ENCODE results near the gene APBB2.

APBB2 gene

DNA sequence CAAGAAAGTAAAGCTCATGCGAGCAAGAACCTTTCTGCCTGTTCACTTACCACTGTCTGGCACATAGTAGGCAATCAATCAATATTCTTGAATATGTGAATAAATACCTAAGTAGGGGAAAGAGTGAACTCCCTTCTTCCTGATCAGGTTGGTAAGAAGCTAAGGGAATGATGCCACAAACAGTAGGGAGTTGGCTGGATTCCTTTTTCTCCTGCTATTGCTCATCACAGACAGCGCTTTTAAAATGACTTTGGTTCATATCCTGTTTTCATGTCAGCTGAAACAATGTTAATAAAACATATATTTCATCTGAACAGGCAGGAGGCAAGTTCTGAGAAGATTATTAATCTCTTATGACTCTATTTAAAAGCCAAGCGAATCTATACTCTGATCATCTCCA lies 365.4 kb downstream of the APBB2 start:
- no peak for DNase-seq (ENCODE audit: low read depth)

DNA sequence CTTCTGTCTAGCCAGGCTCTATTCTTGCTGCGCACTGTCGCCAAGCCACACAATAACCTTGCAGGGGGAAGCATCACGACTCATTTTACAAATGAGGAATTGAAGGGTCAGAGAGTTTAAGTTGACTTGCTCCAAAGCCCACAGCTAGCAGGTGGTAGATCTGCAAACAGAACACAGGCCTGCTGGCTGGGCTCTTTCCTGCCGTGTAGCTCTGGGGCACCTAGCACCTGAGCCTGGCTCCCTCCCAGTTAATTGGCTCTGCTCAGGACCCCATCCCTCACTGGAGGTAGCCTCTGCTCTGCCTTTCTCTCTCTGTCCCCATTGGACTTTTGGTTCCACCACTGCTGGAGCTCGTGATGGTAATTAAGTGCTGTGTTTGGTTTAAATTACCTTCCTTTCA lies 366.1 kb downstream of the APBB2 start:
- DNase-seq (ENCODE audit: low read depth) = no peak

DNA sequence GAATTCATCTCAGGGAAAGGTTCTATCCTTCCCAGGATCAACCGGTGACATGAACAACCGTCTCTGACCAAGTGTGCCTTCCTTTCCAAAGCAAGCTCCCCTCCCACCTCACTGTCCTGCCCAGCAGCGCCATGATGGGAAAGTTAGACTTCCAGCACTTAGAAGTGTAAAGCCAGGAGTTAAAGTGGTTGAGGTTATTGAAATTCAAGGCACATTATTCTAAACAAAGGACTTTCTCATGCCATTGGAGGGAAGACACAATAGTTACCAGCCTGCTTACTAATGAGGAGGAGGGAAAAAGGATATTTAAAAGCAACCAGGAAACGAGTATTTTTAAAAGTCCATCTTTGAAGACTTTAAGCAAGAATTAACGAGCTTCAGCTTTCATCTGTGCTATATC lies 367.8 kb downstream of the APBB2 start:
- DNase-seq (ENCODE audit: low read depth) = no peak

DNA sequence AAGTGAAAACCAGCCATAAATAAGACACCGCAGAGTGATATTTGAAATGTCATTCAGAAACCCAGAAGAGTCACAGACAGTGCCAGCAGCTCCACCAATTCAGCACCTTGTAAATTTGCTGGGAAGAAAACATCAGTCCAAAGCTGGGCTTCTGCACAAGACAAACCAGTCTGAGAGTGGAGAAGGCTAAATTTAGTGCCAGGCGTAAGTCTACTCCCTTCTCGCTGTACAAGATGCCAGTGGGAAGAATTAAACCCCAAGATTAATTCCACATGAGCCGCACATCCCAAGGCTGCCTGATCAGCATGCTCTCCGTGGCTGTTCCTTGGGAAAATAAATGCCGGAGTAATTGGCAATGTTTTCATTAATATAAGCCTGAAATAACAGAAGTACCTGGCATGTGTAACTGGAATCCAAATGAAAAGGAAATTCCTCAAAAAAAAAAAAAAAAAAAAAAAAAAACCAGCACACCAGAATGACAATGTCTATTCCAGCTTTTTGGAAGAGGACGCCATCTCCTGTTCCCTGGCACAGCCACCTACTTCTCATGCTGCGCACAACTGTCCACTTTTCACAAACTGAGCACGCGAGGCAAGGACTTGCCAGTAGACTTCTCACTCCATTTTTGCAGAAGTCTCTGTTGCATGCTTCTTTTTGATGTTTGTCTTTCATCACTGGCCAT lies 369.0 kb downstream of the APBB2 start:
- DNase-seq (ENCODE audit: low read depth) = no peak

DNA sequence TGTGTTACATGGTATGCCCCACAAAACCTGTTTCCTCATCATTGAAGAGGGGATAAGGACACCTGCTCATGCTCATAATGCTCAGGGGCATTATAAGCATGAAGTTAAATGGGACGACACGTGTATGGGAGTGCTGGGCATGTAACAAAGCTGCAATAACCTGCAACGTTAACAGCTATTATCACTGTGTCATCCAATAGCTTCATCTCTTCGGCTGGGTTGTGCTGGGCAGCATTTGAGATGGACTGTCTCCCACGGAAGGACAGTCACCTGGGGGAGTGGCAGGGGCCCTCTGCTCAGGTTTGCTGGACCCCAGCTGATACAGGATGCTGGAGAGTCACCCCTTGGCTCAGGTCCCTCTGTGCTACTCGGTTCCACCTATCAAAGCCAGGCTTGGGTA lies 370.1 kb downstream of the APBB2 start:
- no peak for DNase-seq (ENCODE audit: low read depth)

DNA sequence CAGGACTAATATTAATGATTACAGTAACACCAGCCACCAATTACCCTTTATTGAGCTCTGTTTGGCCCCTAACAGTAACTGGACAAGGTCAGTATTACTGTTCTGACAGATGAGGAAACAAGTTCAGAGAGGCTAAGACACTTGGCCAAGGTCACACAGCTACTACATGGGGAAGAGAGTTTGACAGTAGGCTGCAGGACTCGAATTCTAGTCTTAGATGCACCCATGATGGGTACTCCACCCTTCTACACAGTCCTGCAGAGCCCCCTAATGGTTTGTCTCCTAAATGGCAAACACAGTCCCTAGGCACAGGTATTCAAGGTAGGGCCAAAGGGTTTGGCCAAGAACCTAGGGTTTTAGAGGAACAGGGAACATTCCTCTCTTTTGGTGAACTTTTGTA lies 370.6 kb downstream of the APBB2 start:
- peak; percentile 28 for DNase-seq (ENCODE audit: low read depth)

DNA sequence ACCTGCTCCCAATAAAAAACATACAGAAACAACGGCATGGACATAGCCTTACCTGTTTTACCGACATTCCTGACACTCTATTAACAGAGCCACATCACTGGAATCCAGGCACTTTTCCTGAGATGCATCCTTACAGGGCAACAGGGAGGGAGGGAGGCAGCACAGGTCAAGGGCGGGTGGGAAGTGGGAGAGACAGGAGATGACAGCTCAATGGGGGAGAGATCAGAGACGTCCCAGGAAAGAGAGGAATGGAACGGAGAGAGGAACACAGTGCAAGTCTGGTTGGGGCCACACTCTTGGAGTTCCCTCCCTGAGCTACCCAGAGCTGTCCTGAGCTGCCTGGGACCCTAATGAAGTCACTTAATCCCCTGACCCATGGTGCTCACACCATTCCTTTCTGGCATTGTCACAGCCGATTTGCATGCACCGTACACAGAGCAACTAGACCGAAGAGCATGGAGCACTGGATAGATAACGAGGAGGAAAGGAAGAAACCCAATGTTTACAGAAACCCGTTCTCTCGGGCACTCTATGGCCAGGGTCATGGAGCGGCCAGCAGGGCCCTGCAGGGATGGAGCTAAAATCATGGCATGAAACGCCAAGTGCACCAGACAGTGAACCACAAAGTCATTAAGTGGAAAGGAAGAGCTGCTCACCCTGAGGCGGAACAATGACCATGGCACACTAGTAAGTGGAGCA lies 371.5 kb downstream of the APBB2 start:
- DNase-seq (ENCODE audit: low read depth) = no peak

DNA sequence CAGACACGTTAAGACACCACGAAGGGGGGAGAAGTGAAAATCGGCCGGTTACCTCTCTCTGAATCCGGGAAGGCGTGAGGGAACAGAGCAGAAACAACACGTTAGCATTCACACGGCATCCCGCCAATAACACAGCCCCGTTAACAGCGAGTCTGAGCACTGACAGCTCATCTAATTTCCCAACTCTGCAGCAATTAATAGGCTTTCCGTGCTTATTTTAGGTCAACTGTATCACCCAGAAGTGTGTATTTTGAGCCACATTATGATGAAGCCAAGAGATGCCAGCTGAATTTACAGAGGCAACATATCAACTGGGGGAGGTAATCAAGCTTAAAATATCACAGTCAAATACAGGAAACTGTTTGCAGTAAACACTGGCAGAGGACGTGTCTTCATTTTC lies 372.0 kb downstream of the APBB2 start:
- no peak for DNase-seq (ENCODE audit: low read depth)

DNA sequence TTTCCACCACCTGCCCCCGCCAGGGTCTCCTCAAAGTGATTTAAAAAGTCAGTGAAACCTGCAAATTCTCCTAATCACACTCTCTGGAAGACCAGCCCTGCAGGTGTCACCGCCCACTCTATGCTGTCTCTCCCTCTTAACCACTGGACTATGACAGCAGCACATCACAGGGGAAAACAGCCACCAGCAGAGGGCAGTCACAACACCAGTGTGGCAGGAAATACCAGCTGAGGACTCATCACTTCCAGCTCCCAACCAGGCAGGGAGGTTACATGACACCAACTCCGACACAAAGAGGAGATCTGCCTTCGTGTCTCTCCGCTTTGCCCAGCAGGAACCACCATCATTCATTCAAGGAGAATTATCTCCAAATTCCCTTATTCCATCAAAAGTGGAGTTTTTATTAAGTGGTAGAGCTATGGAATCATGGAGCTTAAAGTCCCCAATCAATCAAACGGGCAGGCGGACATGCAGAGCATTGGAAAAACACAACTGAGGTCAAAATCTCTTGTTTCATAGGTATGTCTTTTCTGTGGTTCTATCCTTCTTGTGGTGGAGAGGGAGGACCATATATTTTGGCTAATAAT lies 373.3 kb downstream of the APBB2 start:
- peak; percentile 74 for DNase-seq (ENCODE audit: low read depth)

DNA sequence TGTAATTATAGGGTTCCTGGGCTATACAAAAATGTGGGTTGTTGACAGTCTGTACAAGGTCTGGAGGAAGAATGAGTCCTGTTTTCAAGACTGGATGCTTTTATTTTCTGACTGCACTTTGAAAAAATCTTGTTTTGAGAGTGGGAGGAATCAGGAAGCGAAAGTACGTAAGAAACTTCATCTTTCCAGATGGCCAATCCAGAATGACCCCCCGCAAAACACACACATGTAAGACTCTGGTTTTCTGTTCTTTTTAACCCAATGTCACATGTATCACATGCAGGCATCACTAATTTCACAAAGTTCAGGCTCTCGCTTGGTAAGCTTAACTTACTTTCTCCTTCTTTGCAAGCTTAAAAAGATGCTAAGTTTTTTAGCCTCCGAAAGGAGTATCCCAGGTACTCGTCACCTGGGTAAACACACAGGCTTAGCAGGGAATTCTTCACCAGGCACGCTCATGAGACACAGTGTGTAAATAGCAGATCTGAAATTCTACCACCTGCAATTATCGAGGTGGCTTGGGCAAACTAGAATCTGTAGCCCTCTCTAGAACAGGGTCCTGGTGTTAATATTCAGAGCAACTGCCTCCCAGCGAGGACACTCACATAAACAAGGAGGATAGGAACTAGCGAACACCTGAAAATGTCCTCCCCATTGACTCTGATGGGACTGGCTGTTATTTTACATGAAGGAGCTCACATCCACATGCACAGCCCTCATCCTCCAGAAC lies 373.9 kb downstream of the APBB2 start:
- no peak for DNase-seq (ENCODE audit: low read depth)

DNA sequence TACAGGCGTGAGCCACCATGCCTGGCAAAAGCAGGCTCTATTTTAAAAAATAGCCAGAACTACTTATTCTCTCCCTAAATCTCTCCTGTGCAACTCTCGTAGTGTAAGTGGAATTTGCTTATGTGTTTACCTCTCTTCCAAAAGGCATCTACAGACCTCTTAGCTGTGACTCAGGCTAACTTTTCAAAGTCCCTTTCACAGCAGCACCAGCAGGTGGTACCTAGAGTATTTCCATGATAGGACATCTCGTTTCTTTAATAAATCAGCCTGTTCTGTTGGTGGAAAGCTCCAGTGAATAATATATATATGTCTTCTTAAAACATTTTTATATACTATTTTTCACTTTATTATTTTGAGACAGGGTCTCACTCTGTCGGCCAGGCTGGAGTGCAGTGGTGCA lies 375.6 kb downstream of the APBB2 start:
- DNase-seq (ENCODE audit: low read depth) = no peak

DNA sequence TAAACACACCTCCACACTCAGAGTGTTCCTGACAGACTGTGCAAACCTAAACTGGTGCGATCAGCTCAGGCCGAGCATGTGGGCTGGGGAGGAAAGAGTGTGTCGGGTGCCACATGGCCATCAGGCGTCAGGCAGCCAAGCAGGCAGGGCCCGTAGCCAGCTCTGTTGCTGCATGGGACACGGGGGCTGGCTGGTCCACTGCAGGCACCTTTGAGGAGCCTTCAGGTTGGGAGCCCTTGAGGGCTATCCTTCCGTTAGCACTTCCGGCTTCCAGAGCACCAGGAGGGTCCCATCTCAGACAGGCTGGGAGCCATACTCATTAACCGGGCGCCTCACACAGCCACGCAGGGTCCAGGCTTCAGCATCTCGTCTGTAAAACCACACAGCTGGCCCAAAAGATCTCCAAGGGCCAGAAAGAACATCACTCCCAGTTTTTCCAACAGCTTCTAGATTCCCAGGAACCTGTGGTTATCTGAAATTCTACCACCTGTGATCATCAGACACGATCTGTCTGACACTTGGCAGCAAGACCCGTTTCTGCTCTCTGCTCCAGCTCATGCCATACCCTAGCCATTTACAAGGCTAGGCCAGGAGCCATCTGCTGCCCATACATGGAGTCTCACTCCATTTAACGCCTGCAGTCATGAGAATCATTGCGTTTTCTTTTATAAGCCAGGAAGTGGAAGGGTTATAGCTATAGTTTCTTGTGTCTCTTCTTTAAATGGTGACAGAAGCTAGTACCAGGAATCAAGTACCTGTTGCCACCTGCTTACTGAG lies 377.1 kb downstream of the APBB2 start:
- no peak for DNase-seq (ENCODE audit: low read depth)

DNA sequence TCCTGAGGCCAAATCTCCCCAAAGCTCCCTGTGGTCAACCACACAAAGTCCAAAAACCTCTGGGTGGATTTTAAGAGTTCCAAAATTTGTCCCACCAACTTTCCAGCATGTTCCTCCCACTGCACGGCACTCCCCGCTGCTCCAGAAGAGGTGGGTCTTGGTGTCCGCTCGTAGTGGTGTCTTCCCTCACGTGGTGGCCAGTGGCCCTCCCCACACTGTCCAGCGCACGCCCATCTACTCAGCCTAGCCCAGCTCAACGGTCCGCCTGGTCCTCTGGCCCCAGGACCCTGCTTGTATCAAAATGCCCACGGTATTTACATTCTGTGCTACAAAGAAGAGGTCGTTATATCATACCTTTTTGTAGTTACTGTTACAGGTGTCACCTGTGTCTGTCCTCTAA lies 381.1 kb downstream of the APBB2 start:
- no peak for DNase-seq (ENCODE audit: low read depth)

DNA sequence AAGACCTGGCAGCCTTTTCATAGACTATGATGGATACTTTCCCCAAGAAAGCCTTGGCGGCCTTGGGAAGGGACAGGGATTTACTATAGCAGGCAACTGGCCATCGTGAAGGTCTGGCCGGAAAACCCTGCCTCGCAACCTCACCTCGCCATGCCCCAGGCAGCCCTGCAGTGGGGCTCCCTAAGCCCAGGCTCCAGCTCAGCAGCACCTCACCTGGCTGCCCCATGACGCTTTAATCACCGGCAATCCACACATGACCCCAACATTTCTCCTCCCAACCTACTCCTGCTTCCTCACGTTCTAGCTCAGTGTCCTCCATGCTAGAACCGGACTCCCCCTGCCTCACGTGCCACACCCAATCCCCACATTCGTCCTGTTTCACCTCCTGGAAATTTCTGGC lies 382.2 kb downstream of the APBB2 start:
- DNase-seq (ENCODE audit: low read depth) = no peak

DNA sequence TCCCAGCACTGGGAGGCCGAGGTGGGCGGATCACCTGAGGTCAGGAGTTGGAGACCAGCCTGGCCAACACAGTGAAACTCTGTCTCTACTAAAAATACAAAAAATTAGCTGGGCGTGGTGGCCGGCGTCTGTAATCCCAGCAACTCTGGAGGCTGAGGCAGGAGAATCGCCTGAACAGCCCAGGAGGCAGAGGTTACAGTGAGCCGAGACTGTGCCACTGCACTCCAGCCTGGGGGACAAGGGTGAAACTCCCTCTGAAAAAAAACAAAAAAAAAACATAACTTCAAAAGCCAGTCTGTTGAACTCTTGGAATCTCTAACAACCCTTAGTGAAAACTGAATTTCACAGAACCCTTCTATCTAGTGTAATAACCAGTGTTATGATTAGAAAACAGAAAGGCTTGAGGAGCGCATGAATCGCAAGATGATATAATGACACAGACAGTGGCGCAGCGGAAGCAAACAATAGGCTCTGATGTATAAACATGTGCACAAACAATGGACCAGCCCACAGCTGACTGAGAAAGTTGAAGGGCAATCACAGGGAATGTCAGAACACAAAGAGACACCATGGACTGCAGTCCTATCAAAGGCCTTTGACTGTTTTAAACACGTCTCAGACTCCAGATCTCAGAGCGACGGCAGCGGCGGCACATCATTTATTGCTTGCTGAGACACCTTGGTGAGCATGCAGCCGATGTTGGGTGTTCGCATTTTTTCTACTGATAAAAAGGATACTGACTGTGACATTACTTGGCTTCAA lies 383.0 kb downstream of the APBB2 start:
- DNase-seq (ENCODE audit: low read depth) = no peak

DNA sequence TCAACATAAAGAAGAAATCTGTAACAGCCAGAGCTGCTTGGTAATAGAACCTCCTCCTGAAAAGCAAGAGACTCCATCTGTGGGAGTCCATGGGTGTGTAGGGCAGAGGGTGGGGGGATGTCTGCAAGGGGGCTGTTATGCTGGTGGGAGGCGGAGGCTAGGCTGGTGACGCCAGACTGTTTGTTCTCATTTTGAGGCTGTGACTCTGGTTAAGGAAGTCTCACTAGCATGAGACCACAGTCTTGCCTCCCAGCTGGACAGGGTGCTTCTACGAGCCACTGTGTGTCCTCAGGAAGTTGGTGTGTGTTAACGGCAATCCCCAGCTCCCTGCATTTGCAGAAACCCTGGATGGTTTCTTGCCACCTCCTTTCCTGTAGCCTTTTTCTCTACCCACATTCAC lies 384.8 kb downstream of the APBB2 start:
- no peak for DNase-seq (ENCODE audit: low read depth)

DNA sequence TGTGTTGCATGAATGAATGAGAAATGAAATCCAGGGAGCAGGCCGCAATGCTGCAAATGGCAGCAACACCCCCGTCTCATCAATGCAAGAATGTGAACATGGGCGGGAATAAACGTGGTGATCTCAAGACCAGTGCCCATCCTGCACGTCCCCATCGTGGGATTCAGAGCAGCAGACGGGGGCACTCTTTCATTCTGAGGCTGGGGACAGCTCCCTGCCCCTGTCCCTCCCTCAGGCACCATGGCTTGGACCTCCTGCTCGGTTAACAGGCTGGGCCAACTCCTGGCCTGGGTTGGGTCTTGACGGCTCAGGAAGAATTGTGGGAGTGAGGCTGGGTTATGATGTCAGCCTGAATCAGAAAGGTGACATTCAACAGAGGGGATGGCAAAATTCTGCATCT lies 385.7 kb downstream of the APBB2 start:
- DNase-seq (ENCODE audit: low read depth) = no peak

DNA sequence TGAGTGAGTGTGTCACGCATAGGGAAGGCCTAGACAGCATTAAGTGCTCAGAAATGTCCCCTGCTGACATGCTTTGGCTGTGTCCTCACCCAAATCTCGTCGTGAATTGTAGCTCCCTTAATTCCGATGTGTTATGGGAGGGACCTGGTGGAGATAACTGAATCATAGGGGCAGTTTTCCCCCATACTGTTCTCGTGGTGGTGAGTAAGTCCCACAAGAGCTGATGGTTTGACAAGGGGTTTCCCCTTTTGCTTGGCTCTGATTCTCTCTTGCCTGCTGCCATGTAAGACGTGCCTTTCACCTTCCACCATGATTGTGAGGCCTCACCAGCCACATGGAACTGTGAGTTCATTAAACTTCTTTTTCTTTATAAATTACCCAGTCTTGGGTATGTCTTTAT lies 386.6 kb downstream of the APBB2 start:
- no peak for DNase-seq (ENCODE audit: low read depth)

DNA sequence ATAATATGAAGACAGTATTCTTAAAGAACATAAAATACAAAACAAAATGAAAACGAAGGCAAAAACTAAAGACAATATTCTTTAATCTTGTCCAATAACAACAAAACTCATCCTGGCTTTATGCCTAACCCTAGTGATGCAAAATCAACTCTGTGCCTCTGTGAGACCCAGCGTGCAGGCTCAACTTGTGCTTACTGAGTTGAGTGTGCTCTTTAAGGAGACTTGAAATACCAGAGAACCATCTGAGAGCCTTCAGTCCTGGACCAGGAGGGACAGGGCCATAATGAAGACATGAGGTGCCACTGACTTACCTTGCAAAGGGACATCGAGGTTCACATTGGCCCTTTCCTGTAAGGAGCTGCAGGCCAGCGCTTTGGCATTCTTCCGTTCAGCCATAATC lies 387.5 kb downstream of the APBB2 start:
- no peak for DNase-seq (ENCODE audit: low read depth)

DNA sequence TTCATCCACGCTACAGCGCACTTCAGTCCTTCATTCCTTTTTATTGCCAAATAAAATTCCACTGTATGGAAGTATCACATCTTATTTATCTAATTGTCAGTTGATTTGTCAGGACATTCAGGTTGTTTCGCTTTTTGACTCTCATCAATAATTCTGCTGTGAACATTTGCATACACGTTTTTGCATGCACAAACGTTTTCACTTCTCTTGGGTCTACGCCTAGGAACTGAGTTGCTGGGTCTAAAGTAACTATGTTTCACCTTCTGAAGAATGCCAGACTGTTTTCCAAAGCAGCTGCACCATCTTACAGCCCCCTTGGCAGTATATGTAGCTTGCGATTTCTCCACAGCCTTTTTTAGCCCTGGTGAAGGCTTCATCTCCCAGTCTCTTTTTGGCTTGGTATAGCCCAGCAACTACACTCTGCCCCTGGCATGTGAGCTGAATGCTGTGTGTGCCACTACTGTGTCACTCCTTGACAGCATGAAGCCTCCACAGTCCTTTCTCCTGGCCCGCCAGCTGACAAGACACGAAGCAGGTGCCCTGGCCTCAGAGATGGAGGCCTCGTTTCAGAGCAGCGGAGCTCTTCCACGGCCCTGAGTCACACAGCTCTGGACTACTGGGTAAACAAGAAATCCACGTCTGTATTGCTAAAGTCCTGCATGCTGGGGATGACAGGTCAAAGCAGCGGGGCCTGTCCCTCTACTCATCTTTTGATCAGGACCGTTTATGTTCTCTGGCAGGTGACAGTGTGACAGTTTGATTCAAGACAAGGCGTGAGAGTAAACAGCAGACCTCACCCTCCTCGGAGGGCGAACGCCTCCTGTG lies 389.1 kb downstream of the APBB2 start:
- DNase-seq (ENCODE audit: low read depth) = no peak

All from activated T-cell treated with anti-CD3 and anti-CD28 coated beads for 24 hours (primary cell).